Natural killer cell (primary cell): ENCODE data around the gene APC2. TPM values are rescaled to one million over a fixed set of nuclear protein-coding genes. Genes with fewer than 3 reads are reported as not detected.

Source experiments
- ATAC-seq, 3 donors: fragments of 150-1000 bp in 2 of 3; fragments of 200-7000 bp in 1 of 3; cut with Tn5 transposase; 1 replicate in 1 of 3; 2 replicates in 2 of 3; pipeline ENCODE4 v1.10.0; 2021; ENCODE audit warnings: mild to moderate bottlenecking in 2 of 3, moderate library complexity in 2 of 3
- DNase-seq, 2 donors: peaks; one replicate each; pipeline versions ENCODE4 v3.0.0 to v3.0.0-alpha.2; 2013 to 2021; ENCODE audit warnings: mixed read lengths in 1 of 2
- H3K27ac ChIP-seq: one replicate; pipeline ENCODE4 v1.5.1; 2013; ENCODE audit warnings: mild to moderate bottlenecking, low read length
- H3K27me3 ChIP-seq: one replicate; pipeline ENCODE4 v1.6.1; 2013; ENCODE audit warnings: low read length; ENCODE audit not compliant: control insufficient read depth, insufficient read depth
- H3K36me3 ChIP-seq: one replicate; pipeline ENCODE4 v1.6.1; 2013; ENCODE audit warnings: low read length; ENCODE audit not compliant: control insufficient read depth, insufficient read depth
- H3K4me1 ChIP-seq: one replicate; pipeline ENCODE4 v1.6.1; 2013; ENCODE audit warnings: low read length; ENCODE audit not compliant: control insufficient read depth, insufficient read depth
- H3K4me3 ChIP-seq: one replicate; pipeline ENCODE4 v1.5.1; 2013; ENCODE audit warnings: low read length
- H3K9me3 ChIP-seq: one replicate; pipeline ENCODE4 v1.6.1; 2013; ENCODE audit warnings: low read length; ENCODE audit not compliant: control insufficient read depth, insufficient read depth
- H3K27ac Mint-ChIP-seq, 2 donors: one replicate each; pipeline ENCODE4 v1.8.0; 2022; ENCODE audit warnings: mild to moderate bottlenecking in 2 of 2, mixed read lengths in 2 of 2, moderate library complexity in 1 of 2
- H3K27me3 Mint-ChIP-seq, 2 donors: one replicate each; pipeline ENCODE4 v1.8.0; 2022; ENCODE audit warnings: low read depth in 2 of 2, mixed read lengths in 2 of 2
- H3K36me3 Mint-ChIP-seq: one replicate; pipeline ENCODE4 v1.8.0; 2022; ENCODE audit warnings: mixed read lengths
- H3K4me1 Mint-ChIP-seq, 2 donors: one replicate each; pipeline ENCODE4 v1.8.0; 2022; ENCODE audit warnings: mixed read lengths in 2 of 2
- H3K4me3 Mint-ChIP-seq: one replicate; pipeline ENCODE4 v1.8.0; 2022; ENCODE audit warnings: mild to moderate bottlenecking, moderate library complexity, mixed read lengths
- H3K9me3 Mint-ChIP-seq, 2 donors: one replicate each; pipeline ENCODE4 v1.8.0; 2022; ENCODE audit warnings: mixed read lengths in 2 of 2
- CTCF ChIP-seq: fragments of 200-600 bp; IDR thresholded peaks from one replicate; pipeline ENCODE4 v1.8.0; 2022; ENCODE audit warnings: antibody characterized with exemption
- WGBS: methylation state at CpG from one replicate; pipeline ENCODE4 v1.1.7; 2013; ENCODE audit warnings: missing lambda C conversion rate; ENCODE audit not compliant: insufficient coverage; 5-methylcytosine and 5-hydroxymethylcytosine counted together
- intact Hi-C: fragments of 100-400 bp; cut with micrococcal nuclease; formaldehyde crosslinking; loops from one replicate; pipeline ENCODE4 v1.14.2; 2022
- total RNA-seq, 4 donors: library from RNA; stranded (reverse); fragments of 120-200 nt in 1 of 4; gene quantifications; one replicate each; pipeline versions ENCODE4 v1.2.3 to v1.2.4, GENCODE V29; 2013 to 2022

APC2 gene
- total RNA-seq, 3 donors from 2014 or later (not counting 1 experiment from before 2014, with no cell fraction given), result 0.14 to 0.58 (median 0.27) TPM

GRCh38 chr19:1450735-1451731, 1.1 kb downstream of the APC2 start:
- Histone ChIP-seq H3K36me3 (no peaks in the 10 kb centered on the region), H3K4me1 (peaks cover 26% of the 10 kb centered on the region), H3K9me3 (peaks cover 6% of the 10 kb centered on the region), H3K4me3 (no peak overlapping the region), H3K27ac (no peak overlapping the region), H3K27me3 (peaks cover 68% of the 10 kb centered on the region)
- WGBS, result 58% methylated on average over 22 of the region's 22 CpGs
- H3K4me3 Mint-ChIP-seq, result no peak overlapping the region
- no peak for TF ChIP-seq CTCF
- no peaks in the 10 kb centered on the region for H3K36me3 Mint-ChIP-seq
- intact Hi-C loops, result no loop called here
- H3K27me3 Mint-ChIP-seq, result peaks cover 30 to 43% of the 10 kb centered on the region in 2 donors
- H3K4me1 Mint-ChIP-seq, result peaks cover 4 to 31% of the 10 kb centered on the region in 2 donors
- H3K9me3 Mint-ChIP-seq, result no peaks in the 10 kb centered on the region
- DNase-seq, result no peak
- ATAC-seq, result no peak
- H3K27ac Mint-ChIP-seq, result no peak overlapping the region

GRCh38 chr19:1451916-1452801, 2.2 kb downstream of the APC2 start:
- WGBS, result 50% methylated on average over 39 of the region's 39 CpGs
- no peaks in the 10 kb centered on the region for H3K36me3 ChIP-seq
- H3K27me3 ChIP-seq, result peaks cover 71% of the 10 kb centered on the region
- no peak for TF ChIP-seq CTCF
- H3K27ac ChIP-seq, result no peak overlapping the region
- DNase-seq (no peak), ATAC-seq (no peak)
- peaks cover 29 to 42% of the 10 kb centered on the region in 2 donors for H3K27me3 Mint-ChIP-seq
- intact Hi-C loops, result no loop called here
- H3K4me3 Mint-ChIP-seq, result no peak overlapping the region
- peaks cover 4 to 29% of the 10 kb centered on the region in 2 donors for H3K4me1 Mint-ChIP-seq
- H3K9me3 ChIP-seq, result peaks cover 7% of the 10 kb centered on the region
- no peaks in the 10 kb centered on the region for H3K9me3 Mint-ChIP-seq
- no peak overlapping the region for H3K27ac Mint-ChIP-seq
- H3K4me3 ChIP-seq, result no peak overlapping the region
- H3K36me3 Mint-ChIP-seq, result no peaks in the 10 kb centered on the region
- H3K4me1 ChIP-seq, result peaks cover 29% of the 10 kb centered on the region

- Mint-ChIP-seq H3K4me1 (peaks cover 4 to 26% of the 10 kb centered on the region in 2 donors), H3K36me3 (no peaks in the 10 kb centered on the region), H3K27ac (no peak overlapping the region), H3K9me3 (no peaks in the 10 kb centered on the region), H3K27me3 (peaks cover 21 to 35% of the 10 kb centered on the region in 2 donors), H3K4me3 (no peak overlapping the region)
- Histone ChIP-seq H3K36me3 (no peaks in the 10 kb centered on the region), H3K4me3 (no peak overlapping the region), H3K27ac (no peak overlapping the region), H3K4me1 (peaks cover 29% of the 10 kb centered on the region), H3K9me3 (peaks cover 7% of the 10 kb centered on the region), H3K27me3 (peaks cover 67% of the 10 kb centered on the region)
- DNase-seq (no peak), ATAC-seq (no peak)
- TF ChIP-seq CTCF, result no peak
- WGBS, result 77% methylated on average over 30 of the region's 30 CpGs
- intact Hi-C loops, result no loop called here
Observed at GRCh38 chr19:1452802-1453524, 3.0 kb downstream of the APC2 start.
